Activated gamma-delta T cell treated with Interleukin-2 at 50 U/mL for 16 hours (primary cell): ENCODE data around the gene CRISPLD2.
"Not testable (repeated sequence)": the region's sequence is repeated elsewhere in the genome, so short reads cannot be mapped to it uniquely, and the experiment has no call there.

ENCODE experiments used
- DNase-seq: peaks from one replicate; pipeline ENCODE4 v3.0.0-alpha.2; 2020

Gene CRISPLD2

DNA sequence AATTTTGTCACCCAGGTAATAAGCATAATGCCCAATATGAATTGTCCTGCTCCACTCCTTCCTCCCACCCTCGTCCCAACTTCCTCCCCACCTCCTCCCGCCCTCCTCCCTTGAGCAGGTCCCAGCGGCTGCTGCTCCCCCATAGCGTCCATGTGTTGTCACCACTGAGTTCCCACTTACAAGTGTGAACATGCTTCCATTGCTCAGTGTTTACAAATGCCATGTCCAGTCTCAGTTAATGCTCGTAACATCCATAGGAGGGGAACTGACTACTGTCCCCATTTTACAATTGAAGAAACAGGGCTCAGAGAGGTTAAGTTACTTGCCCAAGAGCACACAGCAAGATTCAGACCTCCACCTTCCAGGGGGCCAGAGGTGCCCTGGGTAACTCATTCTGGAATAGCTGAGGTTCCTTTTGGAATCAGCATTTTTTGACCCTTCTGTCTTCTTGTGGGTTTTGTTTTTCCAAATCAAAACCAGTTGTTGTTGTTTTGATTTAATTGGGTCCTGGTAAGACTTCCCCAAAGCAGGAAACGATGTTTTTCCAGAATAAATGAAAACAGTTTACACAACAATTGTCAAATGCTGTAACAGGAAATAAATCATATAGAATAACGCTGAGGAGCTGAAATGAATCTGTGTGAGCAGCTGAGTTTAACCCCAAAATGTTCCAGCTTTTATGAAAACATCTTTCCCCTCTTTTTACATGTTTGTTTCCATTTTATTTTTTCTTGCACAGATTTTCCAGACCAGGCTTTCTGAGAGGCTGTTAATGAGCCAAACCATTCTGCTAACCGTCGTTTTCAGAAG lies 117.6 kb downstream of the CRISPLD2 start:
- DNase-seq = no peak

DNA sequence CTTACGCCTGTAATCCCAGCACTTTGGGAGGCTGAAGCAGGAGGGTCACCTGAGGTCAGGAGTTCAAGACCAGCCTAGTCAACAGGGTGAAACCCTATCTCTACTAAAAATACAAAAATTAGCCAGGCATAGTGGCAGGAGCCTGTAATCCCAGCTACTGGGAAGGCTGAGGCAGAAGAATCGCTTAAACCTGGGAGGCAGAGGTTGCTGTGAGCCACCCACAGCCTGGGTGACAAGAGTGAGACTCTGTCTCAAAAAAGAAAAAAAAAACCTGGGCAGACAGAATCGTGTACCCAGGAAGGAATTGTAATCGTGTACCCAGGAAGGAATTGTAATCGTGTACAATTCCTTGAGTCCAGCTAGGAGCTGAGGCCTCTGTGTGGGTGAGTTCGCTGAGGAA lies 118.8 kb downstream of the CRISPLD2 start:
- not testable (repeated sequence) for DNase-seq

- DNase-seq = no peak
Observed at GRCh38 chr16:84940670-84941551, 121.1 kb downstream of the CRISPLD2 start.

GRCh38 chr16:84941921-84942320 lies 122.1 kb downstream of the CRISPLD2 start:
- no peak for DNase-seq

DNA sequence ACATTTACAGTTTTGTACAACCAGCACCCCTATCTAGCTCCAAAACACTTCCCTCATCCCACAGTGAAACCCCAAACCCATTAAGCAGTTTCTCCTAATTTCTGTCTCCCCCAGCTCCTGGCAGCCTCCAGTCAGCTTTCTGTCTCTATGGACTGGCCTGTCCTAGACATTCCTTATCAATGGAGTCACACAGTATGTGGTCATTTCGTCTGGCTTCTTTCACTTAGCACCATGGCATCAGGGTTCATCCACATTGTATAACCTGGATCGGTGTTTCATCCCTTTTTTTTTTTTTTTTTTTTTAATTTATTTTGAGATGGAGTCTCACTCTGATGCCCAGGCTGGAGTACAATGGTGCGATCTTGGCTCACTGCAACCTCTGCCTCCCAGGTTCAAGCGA lies 123.0 kb downstream of the CRISPLD2 start:
- no peak for DNase-seq

- DNase-seq = no peak
Observed at GRCh38 chr16:84943620-84944019, 123.8 kb downstream of the CRISPLD2 start.

DNA sequence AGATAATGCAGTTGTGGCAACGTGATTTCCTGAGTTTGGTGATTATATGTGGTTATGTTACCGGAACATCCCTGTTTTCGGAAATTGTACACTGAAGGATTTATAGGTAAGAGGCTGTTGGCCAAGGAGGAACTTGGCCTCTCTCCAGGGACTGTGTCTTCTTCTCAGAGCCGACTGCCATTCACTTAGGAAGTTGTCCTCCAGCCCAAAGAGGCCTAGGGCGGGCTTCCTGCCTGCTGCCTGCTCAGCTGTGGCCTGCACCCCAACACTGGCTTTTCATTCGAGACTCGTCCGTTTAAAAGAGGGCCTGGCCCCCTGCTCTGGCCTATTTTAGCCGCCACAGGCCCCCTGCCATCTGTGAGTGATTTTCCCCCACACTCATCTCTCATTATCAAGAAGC lies 127.2 kb downstream of the CRISPLD2 start:
- no peak for DNase-seq

GRCh38 chr16:84947996-84948850 lies 128.4 kb downstream of the CRISPLD2 start:
- no peak for DNase-seq

- no peak for DNase-seq
Observed at GRCh38 chr16:84948851-84949610, 129.2 kb downstream of the CRISPLD2 start.

DNA sequence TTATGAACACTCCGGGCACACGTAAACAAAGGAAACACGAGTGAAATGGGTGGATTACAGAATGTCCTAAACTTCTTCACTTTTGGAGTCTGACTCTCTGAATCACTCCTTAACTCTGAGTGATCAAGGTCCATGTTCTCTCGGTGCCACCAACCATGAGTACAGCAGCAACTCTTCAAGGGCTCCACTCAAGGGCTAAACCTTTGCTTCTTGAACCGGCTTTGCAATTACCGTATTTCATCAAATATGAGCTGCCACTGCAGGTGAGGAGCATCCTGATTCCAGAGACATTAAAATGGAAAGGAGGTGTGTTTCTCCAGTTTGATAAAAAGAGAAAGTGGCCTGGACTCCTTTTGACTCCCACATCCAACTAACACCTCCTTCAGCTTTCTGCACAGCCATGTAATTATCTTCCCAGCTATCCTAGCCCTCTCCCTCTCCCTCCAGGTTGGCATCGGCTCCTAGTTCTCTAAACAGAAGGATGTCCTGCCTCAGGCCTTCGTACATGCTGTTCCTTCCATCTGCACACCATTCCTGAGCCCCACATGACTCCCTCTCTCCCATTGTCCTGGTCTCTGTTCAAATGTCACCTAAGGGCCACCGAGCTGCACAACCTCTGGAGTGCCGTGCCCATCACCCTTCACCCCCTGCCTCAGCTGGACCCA lies 130.1 kb downstream of the CRISPLD2 start:
- DNase-seq = no peak

GRCh38 chr16:84950906-84951305 lies 131.1 kb downstream of the CRISPLD2 start:
- no peak for DNase-seq

DNA sequence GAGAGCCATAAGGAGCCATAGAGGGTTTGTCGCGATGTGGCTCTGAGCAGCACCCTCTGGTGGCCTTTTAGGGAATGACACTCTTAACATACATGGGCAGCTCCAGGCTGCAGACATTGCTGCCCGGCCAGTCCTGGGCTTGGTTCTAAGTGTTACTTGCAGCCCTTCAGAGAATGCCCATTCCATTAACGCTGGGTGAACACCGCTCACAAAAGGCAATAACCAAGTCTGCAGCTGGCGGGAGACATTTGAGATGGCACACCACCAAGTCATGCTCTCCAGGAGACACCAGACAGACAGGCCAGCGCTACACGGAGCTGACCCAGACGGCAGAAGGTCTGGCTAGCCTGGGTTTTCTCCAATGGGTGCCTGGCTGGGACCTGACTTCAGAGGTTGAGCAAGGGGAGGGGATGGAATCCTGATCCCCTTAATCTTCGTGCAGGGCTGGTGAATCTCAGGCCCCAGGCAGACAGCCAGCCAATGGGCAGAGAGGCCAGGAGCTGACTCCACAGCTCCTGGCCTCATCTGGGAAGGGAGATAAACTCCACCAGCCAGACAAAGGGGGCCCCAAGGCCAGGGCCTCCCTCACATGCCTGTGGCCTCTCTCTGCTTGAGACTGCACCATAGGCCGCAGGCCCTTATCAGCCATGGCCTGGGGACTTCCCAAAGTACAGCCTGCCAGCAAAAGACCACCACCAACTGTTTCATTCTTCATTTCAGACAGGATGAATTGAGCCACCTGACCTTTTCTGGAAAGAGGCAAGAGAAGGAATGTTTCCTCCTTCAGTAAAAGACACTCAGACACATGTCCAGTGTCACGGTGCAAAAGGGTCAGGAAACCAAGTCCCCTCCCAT lies 132.8 kb downstream of the CRISPLD2 start:
- DNase-seq = peak; percentile 72

GRCh38 chr16:84953190-84953746 lies 133.5 kb downstream of the CRISPLD2 start:
- no peak for DNase-seq

GRCh38 chr16:84955427-84955826 lies 135.6 kb downstream of the CRISPLD2 start:
- no peak for DNase-seq

DNA sequence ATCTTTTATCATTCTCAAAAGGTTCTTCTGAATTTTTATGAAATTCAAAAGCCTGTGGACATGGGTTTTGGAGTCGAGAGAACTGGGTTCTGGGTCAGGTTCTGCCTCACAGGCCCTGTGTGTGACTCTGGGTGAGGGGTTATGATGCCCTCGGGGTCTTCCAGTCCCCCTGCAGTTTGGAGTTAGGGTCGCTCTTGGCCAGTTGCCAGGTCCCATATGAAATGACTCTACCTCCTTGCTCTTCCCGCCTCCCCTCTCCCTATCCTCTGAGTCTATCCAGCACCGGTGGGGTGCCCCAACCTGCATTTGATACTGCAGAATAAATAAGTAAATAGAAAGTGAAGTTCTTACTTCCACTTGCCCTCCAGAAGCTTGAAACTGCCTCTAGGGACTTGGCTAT lies 137.4 kb downstream of the CRISPLD2 start:
- DNase-seq = no peak

GRCh38 chr16:84957792-84958191 lies 138.0 kb downstream of the CRISPLD2 start:
- no peak for DNase-seq
